ENCODE data around the gene MYO16.

Gene MYO16

GRCh38 chr13:109198585-109198984, 569.2 kb downstream of the MYO16 start:
- no peak overlapping the region for H3K9ac ChIP-seq (ENCODE audit: low read depth in 1 of 2, low read length in 2 of 2)
- H3K27me3 ChIP-seq (ENCODE audit: control insufficient read depth in 2 of 2, insufficient read depth in 2 of 2, low read length in 2 of 2) = no peaks in the 10 kb centered on the region
- H3K27ac ChIP-seq (ENCODE audit: low read depth in 2 of 2, low read length in 2 of 2) = no peak overlapping the region
- H3K4me1 ChIP-seq (ENCODE audit: control insufficient read depth in 2 of 2, insufficient read depth in 2 of 2, low read length in 2 of 2) = no peaks in the 10 kb centered on the region
- H3K36me3 ChIP-seq (ENCODE audit: control insufficient read depth in 2 of 2, insufficient read depth in 2 of 2, low read length in 2 of 2) = no peaks in the 10 kb centered on the region
- H3K4me3 ChIP-seq (ENCODE audit: low read length in 2 of 2) = no peak overlapping the region
- H3K9me3 ChIP-seq (ENCODE audit: control insufficient read depth in 2 of 2, low read length in 2 of 2) = no peaks in the 10 kb centered on the region

- no peak overlapping the region for H3K9ac ChIP-seq (ENCODE audit: low read depth in 1 of 2, low read length in 2 of 2)
- H3K36me3 ChIP-seq (ENCODE audit: control insufficient read depth in 2 of 2, insufficient read depth in 2 of 2, low read length in 2 of 2) = no peaks in the 10 kb centered on the region
- no peaks in the 10 kb centered on the region for H3K9me3 ChIP-seq (ENCODE audit: control insufficient read depth in 2 of 2, low read length in 2 of 2)
- no peaks in the 10 kb centered on the region for H3K4me1 ChIP-seq (ENCODE audit: control insufficient read depth in 2 of 2, insufficient read depth in 2 of 2, low read length in 2 of 2)
- H3K27me3 ChIP-seq (ENCODE audit: control insufficient read depth in 2 of 2, insufficient read depth in 2 of 2, low read length in 2 of 2) = no peaks in the 10 kb centered on the region
- H3K27ac ChIP-seq (ENCODE audit: low read depth in 2 of 2, low read length in 2 of 2) = no peak overlapping the region
- H3K4me3 ChIP-seq (ENCODE audit: low read length in 2 of 2) = no peak overlapping the region
These were observed 569.9 kb downstream of the MYO16 start for GRCh38 chr13:109199280-109199679.

- H3K9me3 ChIP-seq (ENCODE audit: control insufficient read depth in 2 of 2, low read length in 2 of 2) = no peaks in the 10 kb centered on the region
- H3K27me3 ChIP-seq (ENCODE audit: control insufficient read depth in 2 of 2, insufficient read depth in 2 of 2, low read length in 2 of 2) = no peaks in the 10 kb centered on the region
- H3K36me3 ChIP-seq (ENCODE audit: control insufficient read depth in 2 of 2, insufficient read depth in 2 of 2, low read length in 2 of 2) = no peaks in the 10 kb centered on the region
- H3K27ac ChIP-seq (ENCODE audit: low read depth in 2 of 2, low read length in 2 of 2) = no peak overlapping the region
- H3K4me1 ChIP-seq (ENCODE audit: control insufficient read depth in 2 of 2, insufficient read depth in 2 of 2, low read length in 2 of 2) = no peaks in the 10 kb centered on the region
- H3K4me3 ChIP-seq (ENCODE audit: low read length in 2 of 2) = no peak overlapping the region
- no peak overlapping the region for H3K9ac ChIP-seq (ENCODE audit: low read depth in 1 of 2, low read length in 2 of 2)
These were observed 571.1 kb downstream of the MYO16 start for GRCh38 chr13:109200556-109200955.

- Histone ChIP-seq H3K36me3 (ENCODE audit: control insufficient read depth in 2 of 2, insufficient read depth in 2 of 2, low read length in 2 of 2) (no peaks in the 10 kb centered on the region), H3K27ac (ENCODE audit: low read depth in 2 of 2, low read length in 2 of 2) (no peak overlapping the region), H3K4me1 (ENCODE audit: control insufficient read depth in 2 of 2, insufficient read depth in 2 of 2, low read length in 2 of 2) (no peaks in the 10 kb centered on the region), H3K9ac (ENCODE audit: low read depth in 1 of 2, low read length in 2 of 2) (no peak overlapping the region), H3K27me3 (ENCODE audit: control insufficient read depth in 2 of 2, insufficient read depth in 2 of 2, low read length in 2 of 2) (no peaks in the 10 kb centered on the region), H3K9me3 (ENCODE audit: control insufficient read depth in 2 of 2, low read length in 2 of 2) (no peaks in the 10 kb centered on the region), H3K4me3 (ENCODE audit: low read length in 2 of 2) (no peak overlapping the region)
These were observed 574.2 kb downstream of the MYO16 start for GRCh38 chr13:109203587-109203986.

GRCh38 chr13:109204252-109204651, 574.8 kb downstream of the MYO16 start:
- Histone ChIP-seq H3K4me3 (ENCODE audit: low read length in 2 of 2) (no peak overlapping the region), H3K4me1 (ENCODE audit: control insufficient read depth in 2 of 2, insufficient read depth in 2 of 2, low read length in 2 of 2) (no peaks in the 10 kb centered on the region), H3K27ac (ENCODE audit: low read depth in 2 of 2, low read length in 2 of 2) (no peak overlapping the region), H3K9ac (ENCODE audit: low read depth in 1 of 2, low read length in 2 of 2) (no peak overlapping the region), H3K36me3 (ENCODE audit: control insufficient read depth in 2 of 2, insufficient read depth in 2 of 2, low read length in 2 of 2) (no peaks in the 10 kb centered on the region), H3K27me3 (ENCODE audit: control insufficient read depth in 2 of 2, insufficient read depth in 2 of 2, low read length in 2 of 2) (no peaks in the 10 kb centered on the region), H3K9me3 (ENCODE audit: control insufficient read depth in 2 of 2, low read length in 2 of 2) (no peaks in the 10 kb centered on the region)

- no peak overlapping the region for H3K9ac ChIP-seq (ENCODE audit: low read depth in 1 of 2, low read length in 2 of 2)
- H3K4me1 ChIP-seq (ENCODE audit: control insufficient read depth in 2 of 2, insufficient read depth in 2 of 2, low read length in 2 of 2) = no peaks in the 10 kb centered on the region
- H3K36me3 ChIP-seq (ENCODE audit: control insufficient read depth in 2 of 2, insufficient read depth in 2 of 2, low read length in 2 of 2) = no peaks in the 10 kb centered on the region
- no peaks in the 10 kb centered on the region for H3K27me3 ChIP-seq (ENCODE audit: control insufficient read depth in 2 of 2, insufficient read depth in 2 of 2, low read length in 2 of 2)
- no peaks in the 10 kb centered on the region for H3K9me3 ChIP-seq (ENCODE audit: control insufficient read depth in 2 of 2, low read length in 2 of 2)
- H3K27ac ChIP-seq (ENCODE audit: low read depth in 2 of 2, low read length in 2 of 2) = no peak overlapping the region
- no peak overlapping the region for H3K4me3 ChIP-seq (ENCODE audit: low read length in 2 of 2)
These were observed 575.2 kb downstream of the MYO16 start for GRCh38 chr13:109204657-109205056.

GRCh38 chr13:109205315-109205714, 575.9 kb downstream of the MYO16 start:
- H3K27me3 ChIP-seq (ENCODE audit: control insufficient read depth in 2 of 2, insufficient read depth in 2 of 2, low read length in 2 of 2) = no peaks in the 10 kb centered on the region
- H3K9me3 ChIP-seq (ENCODE audit: control insufficient read depth in 2 of 2, low read length in 2 of 2) = no peaks in the 10 kb centered on the region
- no peak overlapping the region for H3K9ac ChIP-seq (ENCODE audit: low read depth in 1 of 2, low read length in 2 of 2)
- no peaks in the 10 kb centered on the region for H3K4me1 ChIP-seq (ENCODE audit: control insufficient read depth in 2 of 2, insufficient read depth in 2 of 2, low read length in 2 of 2)
- H3K36me3 ChIP-seq (ENCODE audit: control insufficient read depth in 2 of 2, insufficient read depth in 2 of 2, low read length in 2 of 2) = no peaks in the 10 kb centered on the region
- no peak overlapping the region for H3K4me3 ChIP-seq (ENCODE audit: low read length in 2 of 2)
- no peak overlapping the region for H3K27ac ChIP-seq (ENCODE audit: low read depth in 2 of 2, low read length in 2 of 2)

- no peak overlapping the region for H3K9ac ChIP-seq (ENCODE audit: low read depth in 1 of 2, low read length in 2 of 2)
- no peaks in the 10 kb centered on the region for H3K4me1 ChIP-seq (ENCODE audit: control insufficient read depth in 2 of 2, insufficient read depth in 2 of 2, low read length in 2 of 2)
- H3K27ac ChIP-seq (ENCODE audit: low read depth in 2 of 2, low read length in 2 of 2) = no peak overlapping the region
- no peaks in the 10 kb centered on the region for H3K9me3 ChIP-seq (ENCODE audit: control insufficient read depth in 2 of 2, low read length in 2 of 2)
- H3K36me3 ChIP-seq (ENCODE audit: control insufficient read depth in 2 of 2, insufficient read depth in 2 of 2, low read length in 2 of 2) = no peaks in the 10 kb centered on the region
- H3K27me3 ChIP-seq (ENCODE audit: control insufficient read depth in 2 of 2, insufficient read depth in 2 of 2, low read length in 2 of 2) = no peaks in the 10 kb centered on the region
- no peak overlapping the region for H3K4me3 ChIP-seq (ENCODE audit: low read length in 2 of 2)
These were observed 577.2 kb downstream of the MYO16 start for GRCh38 chr13:109206616-109207015.

- H3K4me1 ChIP-seq (ENCODE audit: control insufficient read depth in 2 of 2, insufficient read depth in 2 of 2, low read length in 2 of 2) = no peaks in the 10 kb centered on the region
These were observed 578.2 kb downstream of the MYO16 start for GRCh38 chr13:109207622-109208021.

GRCh38 chr13:109208522-109208921, 579.1 kb downstream of the MYO16 start:
- H3K4me1 ChIP-seq (ENCODE audit: control insufficient read depth in 2 of 2, insufficient read depth in 2 of 2, low read length in 2 of 2) = no peaks in the 10 kb centered on the region
- H3K9me3 ChIP-seq (ENCODE audit: control insufficient read depth in 2 of 2, low read length in 2 of 2) = no peaks in the 10 kb centered on the region
- H3K36me3 ChIP-seq (ENCODE audit: control insufficient read depth in 2 of 2, insufficient read depth in 2 of 2, low read length in 2 of 2) = no peaks in the 10 kb centered on the region
- H3K27ac ChIP-seq (ENCODE audit: low read depth in 2 of 2, low read length in 2 of 2) = no peak overlapping the region
- no peak overlapping the region for H3K4me3 ChIP-seq (ENCODE audit: low read length in 2 of 2)
- no peaks in the 10 kb centered on the region for H3K27me3 ChIP-seq (ENCODE audit: control insufficient read depth in 2 of 2, insufficient read depth in 2 of 2, low read length in 2 of 2)
- H3K9ac ChIP-seq (ENCODE audit: low read depth in 1 of 2, low read length in 2 of 2) = no peak overlapping the region

More at GRCh38 chr13:109207622-109208021, 578.2 kb downstream of the MYO16 start:
- Histone ChIP-seq H3K4me3 (ENCODE audit: low read length in 2 of 2) (no peak overlapping the region), H3K27me3 (ENCODE audit: control insufficient read depth in 2 of 2, insufficient read depth in 2 of 2, low read length in 2 of 2) (no peaks in the 10 kb centered on the region), H3K9ac (ENCODE audit: low read depth in 1 of 2, low read length in 2 of 2) (no peak overlapping the region), H3K36me3 (ENCODE audit: control insufficient read depth in 2 of 2, insufficient read depth in 2 of 2, low read length in 2 of 2) (no peaks in the 10 kb centered on the region), H3K27ac (ENCODE audit: low read depth in 2 of 2, low read length in 2 of 2) (no peak overlapping the region), H3K9me3 (ENCODE audit: control insufficient read depth in 2 of 2, low read length in 2 of 2) (no peaks in the 10 kb centered on the region)

GRCh38 chr13:109209526-109209925, 580.1 kb downstream of the MYO16 start:
- H3K4me1 ChIP-seq (ENCODE audit: control insufficient read depth in 2 of 2, insufficient read depth in 2 of 2, low read length in 2 of 2) = no peaks in the 10 kb centered on the region
- no peaks in the 10 kb centered on the region for H3K9me3 ChIP-seq (ENCODE audit: control insufficient read depth in 2 of 2, low read length in 2 of 2)
- H3K27me3 ChIP-seq (ENCODE audit: control insufficient read depth in 2 of 2, insufficient read depth in 2 of 2, low read length in 2 of 2) = no peaks in the 10 kb centered on the region
- H3K4me3 ChIP-seq (ENCODE audit: low read length in 2 of 2) = no peak overlapping the region
- H3K27ac ChIP-seq (ENCODE audit: low read depth in 2 of 2, low read length in 2 of 2) = no peak overlapping the region
- no peak overlapping the region for H3K9ac ChIP-seq (ENCODE audit: low read depth in 1 of 2, low read length in 2 of 2)
- H3K36me3 ChIP-seq (ENCODE audit: control insufficient read depth in 2 of 2, insufficient read depth in 2 of 2, low read length in 2 of 2) = no peaks in the 10 kb centered on the region

Data from mucosa of rectum (tissue), 2 donors.